Left lung (tissue), 10 donors: ENCODE results near the gene ITGB7. TPM values are rescaled to one million over a fixed set of nuclear protein-coding genes. Genes with fewer than 3 reads are reported as not detected.
"Not testable (repeated sequence)": the region's sequence is repeated elsewhere in the genome, so short reads cannot be mapped to it uniquely, and the experiment has no call there.

Experiments used
- ATAC-seq: fragments of 200-7000 bp; cut with Tn5 transposase; one replicate; pipeline ENCODE4 v1.9.1; 2020; ENCODE audit warnings: moderate library complexity
- DNase-seq, 4 donors: peaks; one replicate each; pipeline ENCODE4 v3.0.0-alpha.2; 2013 to 2020
- H3K27ac ChIP-seq, 2 donors: fragments of 200-600 bp; sonication (generic) in 1 of 2; one replicate each; pipeline versions ENCODE4 v1.5.0 to v1.8.0; 2020 to 2021
- H3K27me3 ChIP-seq, 2 donors: fragments of 200-600 bp; sonication (generic) in 1 of 2; one replicate each; pipeline versions ENCODE4 v1.5.0 to v1.8.0; 2020 to 2021
- H3K36me3 ChIP-seq, 2 donors: fragments of 200-600 bp; sonication (generic) in 1 of 2; one replicate each; pipeline versions ENCODE4 v1.5.0 to v1.8.0; 2020 to 2021
- H3K4me1 ChIP-seq, 2 donors: fragments of 200-600 bp; one replicate each; pipeline ENCODE4 v1.8.0; 2021
- H3K4me3 ChIP-seq, 2 donors: fragments of 200-600 bp; sonication (generic) in 1 of 2; one replicate each; pipeline versions ENCODE4 v1.5.0 to v1.8.0; 2020 to 2021; ENCODE audit warnings: mild to moderate bottlenecking in 1 of 2
- H3K9me3 ChIP-seq, 2 donors: fragments of 200-600 bp; sonication (generic) in 1 of 2; one replicate each; pipeline versions ENCODE4 v1.5.0 to v1.8.0; 2020 to 2021
- intact Hi-C, 2 donors: fragments of 100-400 bp; cut with DNase I; formaldehyde crosslinking; loops; one replicate each; pipeline versions ENCODE4 v1.11.2 to v1.14.2; 2022
- polyA plus RNA-seq, 6 donors: library from polyadenylated mRNA; unstranded; fragments of 120-200 nt; gene quantifications; one replicate each; pipeline ENCODE4 v1.2.1, GENCODE V29; 2013; ENCODE audit not compliant: insufficient read length in 6 of 6
- total RNA-seq, 2 donors: library from RNA; stranded (reverse); fragmentation: NEBNext Ultra II Directional; extraction: Animal tissue kit (Norgen Biotek cat#: 25700); gene quantifications; one replicate each; pipeline ENCODE4 v1.2.1, GENCODE V29; 2021
- TF ChIP-seq, protein P1 (sequence below), 2 donors: fragments of 200-600 bp; sonication (generic) in 1 of 2; IDR thresholded peaks; one replicate each; pipeline versions ENCODE4 v1.5.0 to v1.8.0; 2021; ENCODE audit warnings: antibody characterized with exemption in 2 of 2
- donor health status: DM: no; HTN: yes; CAD: no.
- donor health status: DM: no; HTN: no; CAD: no.

Gene ITGB7
- total and polyA plus RNA-seq, 8 donors, result 1.1 to 10.9 (median 1.8) TPM

DNA sequence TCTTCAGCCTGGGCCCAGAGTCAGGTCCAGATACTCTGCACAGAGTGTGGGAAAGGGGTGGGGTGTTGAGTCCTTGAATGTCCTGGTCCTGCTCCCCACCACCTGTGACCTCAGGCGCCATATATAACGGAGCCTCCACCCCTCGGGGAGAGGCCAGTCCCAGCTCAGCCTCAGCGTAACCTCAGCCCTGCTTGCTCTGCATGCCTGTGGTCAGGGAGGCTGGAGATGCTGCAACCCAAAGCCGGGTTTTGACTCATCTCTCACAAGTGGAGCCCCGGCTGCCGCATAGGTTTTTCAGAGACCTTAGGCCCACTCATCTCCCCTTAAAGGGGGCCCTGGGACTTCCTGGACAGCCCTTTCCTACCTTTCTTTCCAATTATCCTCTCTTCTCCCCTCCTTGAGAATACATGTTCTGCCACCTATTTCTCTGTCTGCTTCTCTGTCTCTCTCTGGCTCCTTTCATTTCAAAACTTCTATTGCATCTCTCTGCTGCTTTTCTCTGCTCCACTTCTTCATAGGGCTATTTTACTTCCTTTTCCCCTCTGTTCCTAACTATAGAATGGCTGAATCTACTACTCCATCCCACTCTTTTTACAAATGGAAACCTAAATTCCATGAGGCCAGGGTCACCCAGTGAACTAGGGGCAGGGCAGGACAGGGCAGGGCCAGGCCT is 1.2 kb downstream of the ITGB7 start:
- peaks cover 0 to 12% of the 10 kb centered on the region in 2 donors for H3K36me3 ChIP-seq
- no peaks in the 10 kb centered on the region for H3K9me3 ChIP-seq
- TF ChIP-seq, protein P1, sequence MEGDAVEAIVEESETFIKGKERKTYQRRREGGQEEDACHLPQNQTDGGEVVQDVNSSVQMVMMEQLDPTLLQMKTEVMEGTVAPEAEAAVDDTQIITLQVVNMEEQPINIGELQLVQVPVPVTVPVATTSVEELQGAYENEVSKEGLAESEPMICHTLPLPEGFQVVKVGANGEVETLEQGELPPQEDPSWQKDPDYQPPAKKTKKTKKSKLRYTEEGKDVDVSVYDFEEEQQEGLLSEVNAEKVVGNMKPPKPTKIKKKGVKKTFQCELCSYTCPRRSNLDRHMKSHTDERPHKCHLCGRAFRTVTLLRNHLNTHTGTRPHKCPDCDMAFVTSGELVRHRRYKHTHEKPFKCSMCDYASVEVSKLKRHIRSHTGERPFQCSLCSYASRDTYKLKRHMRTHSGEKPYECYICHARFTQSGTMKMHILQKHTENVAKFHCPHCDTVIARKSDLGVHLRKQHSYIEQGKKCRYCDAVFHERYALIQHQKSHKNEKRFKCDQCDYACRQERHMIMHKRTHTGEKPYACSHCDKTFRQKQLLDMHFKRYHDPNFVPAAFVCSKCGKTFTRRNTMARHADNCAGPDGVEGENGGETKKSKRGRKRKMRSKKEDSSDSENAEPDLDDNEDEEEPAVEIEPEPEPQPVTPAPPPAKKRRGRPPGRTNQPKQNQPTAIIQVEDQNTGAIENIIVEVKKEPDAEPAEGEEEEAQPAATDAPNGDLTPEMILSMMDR (IDR thresholded peaks at IDR 0.05), result no peak
- H3K27ac ChIP-seq, result peak overlapping the region in 1 of 2 donors; percentile 57
- ATAC-seq, result peak; percentile 72
- H3K27me3 ChIP-seq, result no peaks in the 10 kb centered on the region
- DNase-seq, result peak in 1 of 4 donors; percentile 61
- H3K4me1 ChIP-seq, result peaks cover 8 to 50% of the 10 kb centered on the region in 2 donors
- intact Hi-C loops, result no loop called here
- peak overlapping the region in 1 of 2 donors; percentile 11 for H3K4me3 ChIP-seq

DNA sequence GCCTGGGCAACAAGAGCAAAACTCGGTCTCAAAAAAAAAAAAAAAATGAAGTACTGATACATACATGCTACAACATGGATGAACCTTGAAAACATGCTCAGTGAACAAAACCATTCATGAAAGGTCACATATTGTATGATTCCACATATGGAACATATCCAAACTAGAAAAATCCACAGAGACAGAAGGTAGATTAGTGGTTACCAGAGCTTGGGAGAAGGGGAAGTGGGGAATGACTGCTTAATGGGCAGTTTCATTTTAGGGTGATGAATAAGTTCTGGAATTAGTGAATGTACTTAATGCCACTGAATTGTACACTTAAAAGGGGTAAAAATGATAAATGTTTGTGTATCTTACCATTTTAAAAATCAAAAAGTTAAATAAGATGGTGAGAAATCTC is 2.7 kb downstream of the ITGB7 start:
- intact Hi-C loops, result no loop called here
- TF ChIP-seq, protein P1 (IDR thresholded peaks at IDR 0.05), result no peak
- Histone ChIP-seq H3K27ac (no peak overlapping the region), H3K4me1 (peaks cover 8 to 54% of the 10 kb centered on the region in 2 donors), H3K36me3 (no peaks in the 10 kb centered on the region), H3K9me3 (no peaks in the 10 kb centered on the region), H3K4me3 (no peak overlapping the region), H3K27me3 (no peaks in the 10 kb centered on the region)
- DNase-seq (no peak), ATAC-seq (no peak)

DNA sequence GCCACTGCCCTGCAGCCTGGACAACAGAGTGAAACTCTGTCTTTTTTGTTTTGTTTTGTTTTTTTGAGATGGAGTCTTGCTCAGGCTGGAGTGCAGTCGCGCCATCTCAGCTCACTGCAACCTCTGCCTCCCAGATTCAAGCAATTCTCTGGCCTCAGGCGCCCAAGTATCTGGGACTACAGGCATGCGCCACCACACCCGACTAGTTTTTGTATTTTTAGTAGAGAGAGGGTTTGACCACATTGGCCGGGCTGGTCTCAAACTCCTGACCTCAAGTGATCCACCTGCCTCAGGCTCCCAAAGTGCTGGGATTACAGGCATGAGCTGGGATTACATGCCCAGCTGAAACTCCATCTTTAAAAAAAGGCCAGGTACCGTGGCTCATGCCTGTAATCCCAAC is 4.7 kb downstream of the ITGB7 start:
- H3K36me3 ChIP-seq, intact Hi-C loops, H3K4me3 ChIP-seq, H3K9me3 ChIP-seq, DNase-seq, H3K27ac ChIP-seq, ATAC-seq: not testable (repeated sequence)
- Histone ChIP-seq H3K27me3 (peaks cover 0 to 10% of the 10 kb centered on the region in 2 donors), H3K4me1 (peaks cover 8 to 46% of the 10 kb centered on the region in 2 donors)

DNA sequence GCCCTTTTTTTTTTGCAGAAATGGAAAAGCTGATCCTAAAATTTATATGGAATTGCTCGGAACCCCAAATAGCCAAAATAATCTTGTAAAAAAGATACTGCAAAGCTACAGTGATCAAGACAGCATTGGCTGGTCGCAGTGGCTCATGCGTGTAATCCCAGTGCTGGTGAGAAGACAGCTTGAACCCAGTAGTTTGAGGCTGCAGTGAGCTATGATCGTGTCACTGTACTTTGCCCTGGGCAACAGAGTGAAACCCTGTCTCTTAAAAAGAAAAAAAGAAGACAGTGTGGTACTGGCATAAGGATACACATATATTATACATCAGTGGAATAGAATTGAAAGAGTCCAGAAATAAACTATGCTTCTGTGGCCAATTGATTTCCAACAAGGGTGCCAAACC is 5.4 kb downstream of the ITGB7 start:
- H3K27me3 ChIP-seq, result peaks cover 0 to 10% of the 10 kb centered on the region in 2 donors
- H3K27ac ChIP-seq, result no peak overlapping the region
- H3K9me3 ChIP-seq, result no peaks in the 10 kb centered on the region
- H3K36me3 ChIP-seq, result no peaks in the 10 kb centered on the region
- ATAC-seq (no peak), DNase-seq (no peak)
- TF ChIP-seq, protein P1 (IDR thresholded peaks at IDR 0.05), result no peak
- intact Hi-C loops, result no loop called here
- peaks cover 8 to 40% of the 10 kb centered on the region in 2 donors for H3K4me1 ChIP-seq
- no peak overlapping the region for H3K4me3 ChIP-seq

DNA sequence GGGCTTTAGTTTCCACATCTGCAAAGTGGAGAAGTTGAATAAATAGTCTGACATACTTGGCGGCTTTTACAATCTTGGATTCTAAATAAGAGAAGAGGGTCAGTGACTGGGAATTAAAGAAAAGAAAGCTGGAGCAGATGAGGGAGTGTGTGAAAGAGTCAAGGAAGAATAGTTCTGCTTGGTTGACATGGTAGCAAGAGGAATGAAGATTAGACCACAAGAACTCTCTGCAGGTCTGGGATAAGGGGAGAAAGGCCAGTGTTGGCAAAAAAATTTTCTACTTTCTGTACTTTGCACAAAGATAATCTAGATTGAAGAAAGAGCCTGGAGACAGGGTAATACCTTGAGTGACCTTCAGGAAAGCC is 5.9 kb downstream of the ITGB7 start:
- H3K36me3 ChIP-seq, result no peaks in the 10 kb centered on the region
- no peak overlapping the region for H3K27ac ChIP-seq
- no peaks in the 10 kb centered on the region for H3K9me3 ChIP-seq
- ATAC-seq (no peak), DNase-seq (no peak)
- peaks cover 8 to 35% of the 10 kb centered on the region in 2 donors for H3K4me1 ChIP-seq
- H3K4me3 ChIP-seq, result no peak overlapping the region
- TF ChIP-seq, protein P1 (IDR thresholded peaks at IDR 0.05), result no peak
- intact Hi-C loops, result no loop called here
- peaks cover 0 to 10% of the 10 kb centered on the region in 2 donors for H3K27me3 ChIP-seq
